Lower leg skin (tissue), 3 donors: ENCODE results near the gene CER1.

Experiments
- CTCF ChIP-seq, 3 donors: fragments of 450-650 bp; IDR thresholded peaks; one replicate each; pipeline ENCODE4 v1.5.1; 2016; ENCODE audit warnings: antibody characterized with exemption in 3 of 3, mild to moderate bottlenecking in 3 of 3, moderate library complexity in 2 of 3
- POLR2A ChIP-seq, 2 donors: fragments of 450-650 bp; IDR thresholded peaks; one replicate each; pipeline ENCODE4 v1.6.1; 2016 to 2017; ENCODE audit warnings: antibody characterized with exemption in 2 of 2, mild to moderate bottlenecking in 1 of 2, moderate library complexity in 1 of 2

GRCh38 chr9:14713187-14713767 lies 9.3 kb downstream of the CER1 start:
- TF ChIP-seq CTCF (IDR thresholded peaks at IDR 0.05): no peak
- no peak for TF ChIP-seq POLR2A (IDR thresholded peaks at IDR 0.05)
